Kidney tubule cell (primary cell): ENCODE results near the gene TCF7.

Source experiments
- DNase-seq: peaks from one replicate; pipeline ENCODE4 v3.0.0-alpha.2; 2018; ENCODE audit warnings: low spot score

TCF7 gene

DNA sequence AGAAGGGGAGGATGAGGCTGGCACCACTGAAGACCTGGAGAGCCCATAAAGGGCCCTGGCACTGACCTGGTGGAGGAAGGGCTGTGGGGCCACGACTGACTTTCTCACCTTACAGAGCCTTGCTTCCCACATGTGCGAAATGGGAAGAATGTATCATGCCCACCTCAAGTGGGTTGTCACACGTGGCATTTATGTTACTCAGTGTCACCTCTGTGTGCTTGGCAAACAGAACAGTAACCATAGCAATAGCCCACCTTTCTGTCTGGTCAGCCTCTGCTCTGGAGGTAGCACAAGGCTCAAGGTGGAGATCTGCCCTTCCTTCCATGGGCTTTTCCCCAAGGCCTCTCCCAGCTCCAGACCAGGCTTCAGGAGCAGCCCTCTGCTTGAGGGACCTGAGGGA lies 16.7 kb downstream of the TCF7 start:
- DNase-seq: no peak

- no peak for DNase-seq
Measured at GRCh38 chr5:134131578-134132350, 17.3 kb downstream of the TCF7 start.

GRCh38 chr5:134132372-134133187 lies 18.1 kb downstream of the TCF7 start:
- no peak for DNase-seq

DNA sequence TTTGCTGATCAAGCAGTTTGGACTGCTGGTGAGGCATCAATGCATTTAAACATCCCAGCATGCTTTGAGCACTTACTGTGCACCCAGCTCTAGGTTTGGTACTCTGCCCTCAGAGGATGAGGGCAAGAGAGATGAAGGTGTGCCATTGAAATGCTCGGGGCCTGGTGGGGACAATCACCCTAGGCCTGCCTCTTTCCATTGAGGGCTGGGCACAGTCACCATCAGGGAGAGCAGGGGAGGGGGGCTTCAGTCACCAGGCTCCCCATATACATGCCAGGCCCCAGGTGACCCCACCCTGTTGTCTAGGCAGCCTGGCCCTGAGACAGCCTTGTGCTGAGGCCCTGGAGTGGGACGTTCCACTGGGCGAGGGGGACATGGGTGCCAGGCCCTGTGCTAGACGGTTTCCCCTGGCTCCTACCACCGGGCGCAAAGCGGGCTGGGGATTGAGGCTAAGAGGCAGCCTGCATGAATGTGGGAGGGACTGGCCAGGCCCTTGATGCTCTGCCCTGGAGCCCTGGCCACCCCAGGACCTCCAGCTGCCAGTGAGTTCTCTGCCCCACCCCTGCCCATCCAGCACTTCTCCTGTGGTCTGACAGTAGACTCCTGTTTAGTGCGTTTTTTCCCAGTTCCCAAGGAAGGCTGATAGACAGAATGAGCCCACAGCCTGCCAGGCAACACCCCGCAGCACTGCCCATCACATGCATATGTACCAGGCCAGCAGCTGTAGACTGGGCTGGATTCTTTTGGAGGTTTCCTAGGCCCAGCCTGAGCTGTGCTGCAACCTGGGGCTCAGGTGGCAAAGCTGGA lies 18.9 kb downstream of the TCF7 start:
- no peak for DNase-seq

DNA sequence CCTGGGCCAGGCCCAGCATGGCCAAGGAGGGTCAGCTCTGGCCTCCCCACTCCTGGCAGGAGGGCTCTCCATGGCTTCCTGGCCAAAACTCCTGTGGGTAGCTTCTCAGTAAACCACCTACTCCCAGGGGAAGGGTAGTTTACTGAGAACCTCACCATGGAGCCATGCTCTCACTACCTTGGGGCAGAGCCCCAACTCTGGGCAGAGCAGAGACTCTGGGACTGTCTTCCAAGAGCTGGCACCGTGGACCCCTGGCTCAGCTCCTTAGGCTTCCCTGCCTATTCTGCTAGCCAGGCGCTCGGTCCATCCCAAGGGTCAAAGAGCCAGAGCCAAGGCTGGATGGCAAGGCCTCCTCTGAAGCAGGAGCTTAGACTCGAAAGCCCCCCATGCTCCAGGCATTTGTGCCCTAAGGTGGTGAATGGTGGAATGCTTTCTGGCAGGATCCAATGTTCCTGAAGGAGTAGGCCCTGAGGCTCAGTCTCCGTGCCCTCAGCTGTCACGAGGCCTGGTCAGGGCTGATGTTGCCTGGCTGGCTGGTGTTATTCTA lies 19.6 kb downstream of the TCF7 start:
- no peak for DNase-seq

GRCh38 chr5:134135091-134135655 lies 20.7 kb downstream of the TCF7 start:
- no peak for DNase-seq

DNA sequence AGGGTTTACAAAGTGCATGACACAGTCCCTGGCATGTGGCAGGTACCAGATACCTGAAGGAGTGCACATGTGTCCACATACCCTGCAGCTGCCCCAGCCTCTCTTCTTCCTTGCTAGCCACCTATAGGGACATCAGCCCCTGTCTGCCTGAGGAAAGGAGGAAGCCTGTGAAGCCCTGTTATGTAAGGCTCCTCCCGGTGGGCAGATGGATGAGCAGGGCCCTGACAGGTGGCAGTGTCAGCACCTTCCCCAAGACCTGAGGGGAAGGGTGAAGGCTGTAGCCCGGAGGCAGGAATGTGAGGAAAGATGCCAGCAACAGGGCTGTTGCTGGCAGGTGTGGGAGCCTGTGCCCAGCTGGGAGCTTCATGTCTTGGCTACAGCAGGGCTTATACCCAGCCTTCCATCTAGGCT lies 21.7 kb downstream of the TCF7 start:
- DNase-seq: no peak

- DNase-seq: no peak
Measured at GRCh38 chr5:134136771-134137170, 22.3 kb downstream of the TCF7 start.

GRCh38 chr5:134138416-134139376 lies 24.2 kb downstream of the TCF7 start:
- DNase-seq: peak; percentile 71

DNA sequence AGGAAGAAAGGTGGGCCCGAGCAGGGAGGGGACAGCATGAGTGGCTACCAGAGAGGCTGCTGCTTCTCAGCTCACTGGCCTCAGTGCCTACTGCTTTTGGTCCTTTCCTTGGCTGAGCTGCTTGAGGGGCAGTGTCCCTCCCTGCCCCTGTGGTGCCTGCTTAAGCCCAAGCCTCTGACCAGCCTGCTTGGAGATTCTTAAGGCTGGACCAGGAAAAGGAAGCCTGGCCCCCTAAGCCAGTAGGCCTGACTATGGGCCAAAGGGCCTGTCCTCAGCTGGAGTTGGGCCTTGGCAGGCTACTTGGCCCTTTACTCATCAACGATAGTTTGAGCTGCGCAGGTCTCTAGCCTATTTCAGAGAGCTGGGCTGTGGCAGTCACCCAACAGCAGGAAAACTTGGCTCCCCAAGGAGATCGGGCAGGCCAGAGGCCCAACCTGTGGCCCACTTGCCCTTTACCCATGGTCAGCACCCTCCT lies 24.9 kb downstream of the TCF7 start:
- DNase-seq: no peak

GRCh38 chr5:134139891-134140469 lies 25.5 kb downstream of the TCF7 start:
- no peak for DNase-seq

DNA sequence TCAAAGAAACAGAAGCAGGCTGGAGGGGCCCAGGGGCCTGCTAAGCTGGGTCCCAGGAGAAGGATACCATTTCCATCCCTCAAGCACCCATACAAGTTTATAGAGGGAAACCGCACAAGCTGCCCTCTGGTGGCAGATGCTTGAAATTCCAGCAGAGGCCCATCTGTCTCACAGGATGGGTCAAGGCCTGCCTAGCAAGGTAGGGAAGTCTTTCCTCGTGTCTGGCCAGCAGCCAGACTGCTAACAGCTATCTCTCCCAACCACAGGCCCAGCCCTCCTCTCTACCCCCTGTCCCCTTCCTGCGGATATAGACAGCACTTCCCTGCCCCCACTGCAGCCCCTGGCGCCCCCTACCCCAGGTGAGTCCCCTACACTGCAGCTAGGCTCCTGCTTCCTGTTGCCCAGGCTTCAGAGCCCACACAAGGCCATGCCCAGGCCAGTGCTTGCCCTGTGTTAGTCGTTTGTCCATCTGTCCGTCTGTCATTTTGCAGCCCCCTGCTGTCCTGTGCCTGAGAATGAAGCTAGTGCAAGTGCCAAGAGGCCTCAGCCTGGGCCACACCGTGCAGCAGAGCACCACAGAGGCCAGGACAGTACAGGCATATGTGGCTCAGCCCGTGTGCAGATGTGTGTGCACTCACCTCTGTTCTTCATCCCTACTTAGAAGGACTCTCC lies 26.2 kb downstream of the TCF7 start:
- DNase-seq: peak; percentile 84

GRCh38 chr5:134141331-134142050 lies 27.0 kb downstream of the TCF7 start:
- DNase-seq: peak; percentile 22

DNA sequence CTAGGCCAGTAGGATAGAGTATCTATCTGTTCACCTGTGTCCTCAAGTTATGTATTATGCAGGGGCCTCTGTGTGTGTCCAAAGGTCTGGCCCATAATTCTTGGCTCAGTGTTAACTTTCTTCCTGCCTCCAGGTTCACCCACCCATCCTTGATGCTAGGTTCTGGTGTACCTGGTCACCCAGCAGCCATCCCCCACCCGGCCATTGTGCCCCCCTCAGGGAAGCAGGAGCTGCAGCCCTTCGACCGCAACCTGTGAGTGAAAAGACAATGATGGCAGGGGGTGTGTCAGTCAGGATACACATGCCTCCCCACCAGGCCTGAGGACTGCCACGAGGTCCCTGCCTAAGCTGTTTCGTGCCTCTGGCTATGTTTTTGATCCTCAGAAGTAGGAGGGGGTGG lies 27.6 kb downstream of the TCF7 start:
- no peak for DNase-seq

DNA sequence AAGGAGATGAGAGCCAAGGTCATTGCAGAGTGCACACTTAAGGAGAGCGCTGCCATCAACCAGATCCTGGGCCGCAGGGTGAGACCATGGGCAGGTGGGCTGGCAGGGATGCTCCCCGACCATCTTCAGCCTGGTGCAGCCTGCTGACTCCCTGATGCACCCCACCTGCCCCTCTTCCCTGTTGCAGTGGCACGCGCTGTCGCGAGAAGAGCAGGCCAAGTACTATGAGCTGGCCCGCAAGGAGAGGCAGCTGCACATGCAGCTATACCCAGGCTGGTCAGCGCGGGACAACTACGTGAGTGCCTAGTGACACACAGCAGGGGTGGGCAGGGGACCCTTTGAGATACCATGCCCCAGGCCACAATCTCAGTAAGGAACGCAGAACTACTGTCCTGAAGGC lies 28.3 kb downstream of the TCF7 start:
- DNase-seq: no peak

DNA sequence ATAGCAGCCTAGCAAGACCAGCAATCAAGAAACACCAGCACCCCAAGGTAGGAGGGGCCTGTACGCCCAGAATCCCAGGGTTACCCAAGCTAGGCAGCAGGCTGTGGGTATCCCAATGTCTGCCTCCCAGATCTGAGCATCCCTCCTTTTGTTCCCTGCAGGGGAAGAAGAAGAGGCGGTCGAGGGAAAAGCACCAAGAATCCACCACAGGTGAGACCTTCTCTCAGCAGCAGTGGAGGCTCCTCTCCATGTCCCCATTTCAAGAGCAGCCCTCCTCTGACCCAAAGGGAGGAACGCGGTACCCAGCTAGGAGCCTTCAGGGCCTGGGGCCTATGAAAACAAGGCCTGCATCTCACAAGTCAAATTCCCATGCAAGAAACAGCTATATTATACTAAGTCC lies 28.9 kb downstream of the TCF7 start:
- DNase-seq: no peak

DNA sequence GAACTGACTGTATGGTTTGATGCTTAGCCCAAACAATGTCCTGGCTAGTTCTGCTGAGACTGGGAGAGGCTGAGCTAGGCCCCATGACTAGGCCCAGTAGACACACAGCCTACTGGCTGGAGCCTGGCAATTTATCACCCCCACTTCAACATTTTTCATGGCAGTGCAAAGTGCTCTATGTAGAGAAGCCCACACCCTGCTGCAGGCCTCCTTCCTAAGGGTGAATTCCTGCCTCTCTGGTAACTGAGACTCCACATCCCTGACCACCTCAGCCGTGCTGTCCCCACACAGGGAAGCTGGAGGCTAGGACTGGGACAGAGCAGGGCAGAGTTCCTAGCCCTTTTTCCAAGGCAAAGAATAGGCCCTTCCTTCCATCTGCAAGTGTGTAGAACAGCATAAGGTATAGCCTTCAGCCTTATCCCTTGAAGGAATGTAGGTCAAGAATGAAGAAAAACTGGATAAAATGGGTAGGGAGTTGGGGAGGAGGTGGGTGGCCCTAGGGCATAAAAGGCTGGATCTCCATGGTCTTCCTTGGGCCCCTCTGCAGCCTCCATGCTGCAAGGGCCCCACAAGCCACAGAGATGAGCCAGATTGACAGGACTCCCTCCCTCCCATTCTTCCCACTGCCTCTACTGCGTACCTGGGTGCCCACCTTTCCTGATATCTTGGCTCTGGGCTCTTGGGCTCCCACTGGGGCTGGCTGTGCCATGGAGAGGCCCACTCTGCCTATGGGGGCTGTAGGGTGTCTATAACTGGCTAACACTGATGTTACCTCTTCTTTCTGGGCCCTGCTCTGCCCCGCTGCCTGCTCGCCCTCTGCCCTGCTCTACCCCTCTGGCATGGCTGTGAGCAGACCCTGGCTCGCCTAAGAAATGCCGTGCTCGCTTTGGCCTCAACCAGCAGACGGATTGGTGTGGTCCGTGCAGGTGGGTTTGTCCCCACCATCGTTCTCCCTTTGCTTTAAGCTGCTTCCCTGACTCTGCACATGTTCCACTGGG lies 29.8 kb downstream of the TCF7 start:
- DNase-seq: no peak
